HUES64 (cell line): Measurements from ENCODE around the gene STRAP.

Experiments used
- H3K27ac ChIP-seq: 2 replicates; pipeline ENCODE4 v1.7.0; 2013; ENCODE audit warnings: low read depth, low read length, inconsistent platforms
- H3K27me3 ChIP-seq: 2 replicates; pipeline ENCODE4 v1.6.1; 2013; ENCODE audit warnings: mild to moderate bottlenecking, low read length; ENCODE audit not compliant: insufficient read depth
- H3K36me3 ChIP-seq: 2 replicates; pipeline ENCODE4 v1.6.1; 2013; ENCODE audit warnings: mild to moderate bottlenecking, low read length; ENCODE audit not compliant: insufficient read depth
- H3K4me1 ChIP-seq: 2 replicates; pipeline ENCODE4 v1.6.1; 2013; ENCODE audit warnings: mild to moderate bottlenecking, low read length, moderate library complexity; ENCODE audit not compliant: insufficient read depth
- H3K4me3 ChIP-seq: 2 replicates; pipeline ENCODE4 v1.5.1; 2013; ENCODE audit warnings: mild to moderate bottlenecking, low read length, moderate library complexity
- H3K9ac ChIP-seq: 2 replicates; pipeline ENCODE4 v1.6.1; 2013; ENCODE audit warnings: mild to moderate bottlenecking, low read depth, low read length
- H3K9me3 ChIP-seq: 2 replicates; pipeline ENCODE4 v1.6.1; 2013; ENCODE audit warnings: low read depth, low read length; ENCODE audit not compliant: insufficient read depth
- WGBS: fragments of 150-250, 120-280 bp; methylation state at CpG from one replicate; pipeline ENCODE4 v1.1.7; 2013; ENCODE audit warnings: missing lambda C conversion rate; 5-methylcytosine and 5-hydroxymethylcytosine counted together

Gene STRAP

DNA sequence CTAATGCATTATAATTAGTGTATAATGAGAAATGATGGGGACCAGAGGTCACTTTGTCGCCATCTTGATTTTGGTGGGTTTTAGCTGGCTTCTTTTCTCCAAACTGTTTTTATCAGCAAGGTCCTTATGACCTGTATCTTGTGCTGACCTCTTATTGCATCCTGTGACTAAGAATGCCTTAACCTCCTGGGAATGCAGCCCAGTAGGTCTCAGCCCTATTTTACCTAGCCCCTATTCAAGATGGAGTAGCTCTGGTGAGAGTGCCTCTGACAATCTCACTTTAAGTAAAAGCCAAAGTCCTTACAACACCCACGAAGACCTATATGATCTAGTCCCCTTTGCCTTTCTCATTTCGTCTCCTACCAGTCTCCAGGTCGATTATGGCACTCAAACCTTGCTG, 28.3 kb upstream of the STRAP start:
- no peak overlapping the region for H3K27ac ChIP-seq
- no peaks in the 10 kb centered on the region for H3K36me3 ChIP-seq
- peaks cover 18% of the 10 kb centered on the region; the same call in 1 of the 2 replicates for H3K4me1 ChIP-seq
- H3K9ac ChIP-seq, result no peak overlapping the region
- no peaks in the 10 kb centered on the region for H3K27me3 ChIP-seq
- no peak overlapping the region for H3K4me3 ChIP-seq
- 90% methylated on average over 4 of the region's 4 CpGs for WGBS
- no peaks in the 10 kb centered on the region for H3K9me3 ChIP-seq

GRCh38 chr12:15854916-15855315, 27.3 kb upstream of the STRAP start:
- H3K27me3 ChIP-seq, result no peaks in the 10 kb centered on the region
- H3K9me3 ChIP-seq, result no peaks in the 10 kb centered on the region
- H3K4me3 ChIP-seq, result no peak overlapping the region
- WGBS, result 100% methylated on average over 1 of the region's 1 CpG
- H3K27ac ChIP-seq, result no peak overlapping the region
- no peaks in the 10 kb centered on the region for H3K36me3 ChIP-seq
- peaks cover 18% of the 10 kb centered on the region; the same call in 1 of the 2 replicates for H3K4me1 ChIP-seq
- no peak overlapping the region for H3K9ac ChIP-seq

GRCh38 chr12:15855646-15856045, 26.5 kb upstream of the STRAP start:
- Histone ChIP-seq H3K4me1 (peaks cover 18% of the 10 kb centered on the region; the same call in 1 of the 2 replicates), H3K36me3 (no peaks in the 10 kb centered on the region), H3K27ac (no peak overlapping the region), H3K4me3 (no peak overlapping the region), H3K9ac (no peak overlapping the region; the same call in 1 of the 2 replicates), H3K9me3 (no peaks in the 10 kb centered on the region), H3K27me3 (no peaks in the 10 kb centered on the region)
- WGBS, result 88% methylated on average over 1 of the region's 1 CpG

GRCh38 chr12:15856097-15856982, 25.8 kb upstream of the STRAP start:
- no peak overlapping the region for H3K9ac ChIP-seq
- no peaks in the 10 kb centered on the region for H3K27me3 ChIP-seq
- no peak overlapping the region for H3K27ac ChIP-seq
- no peaks in the 10 kb centered on the region for H3K36me3 ChIP-seq
- no peak overlapping the region for H3K4me3 ChIP-seq
- peaks cover 18% of the 10 kb centered on the region; the same call in 1 of the 2 replicates for H3K4me1 ChIP-seq
- no peaks in the 10 kb centered on the region for H3K9me3 ChIP-seq
- 55% methylated on average over 7 of the region's 8 CpGs for WGBS

- H3K27ac ChIP-seq, result no peak overlapping the region
Observed at GRCh38 chr12:15858353-15858752, 23.8 kb upstream of the STRAP start.

GRCh38 chr12:15859116-15859515, 23.1 kb upstream of the STRAP start:
- WGBS, result 86% methylated on average over 4 of the region's 4 CpGs
- H3K27ac ChIP-seq, result no peak overlapping the region

More at GRCh38 chr12:15858353-15858752, 23.8 kb upstream of the STRAP start:
- Histone ChIP-seq H3K36me3 (no peaks in the 10 kb centered on the region), H3K4me3 (no peak overlapping the region), H3K9me3 (no peaks in the 10 kb centered on the region), H3K27me3 (no peaks in the 10 kb centered on the region), H3K9ac (no peak overlapping the region), H3K4me1 (peaks cover 18% of the 10 kb centered on the region; the same call in 1 of the 2 replicates)
- WGBS, result 75% methylated on average over 2 of the region's 2 CpGs

GRCh38 chr12:15861404-15861803, 20.8 kb upstream of the STRAP start:
- Histone ChIP-seq H3K9ac (no peak overlapping the region), H3K36me3 (no peaks in the 10 kb centered on the region), H3K27me3 (no peaks in the 10 kb centered on the region), H3K27ac (no peak overlapping the region), H3K4me1 (no peaks in the 10 kb centered on the region), H3K9me3 (no peaks in the 10 kb centered on the region), H3K4me3 (no peak overlapping the region)
- WGBS, result 92% methylated on average over 1 of the region's 1 CpG

More at GRCh38 chr12:15859116-15859515, 23.1 kb upstream of the STRAP start:
- H3K27me3 ChIP-seq, result no peaks in the 10 kb centered on the region
- H3K36me3 ChIP-seq, result no peaks in the 10 kb centered on the region
- H3K4me3 ChIP-seq, result no peak overlapping the region
- H3K9ac ChIP-seq, result no peak overlapping the region
- H3K9me3 ChIP-seq, result no peaks in the 10 kb centered on the region
- peaks cover 16% of the 10 kb centered on the region; the same call in 1 of the 2 replicates for H3K4me1 ChIP-seq

DNA sequence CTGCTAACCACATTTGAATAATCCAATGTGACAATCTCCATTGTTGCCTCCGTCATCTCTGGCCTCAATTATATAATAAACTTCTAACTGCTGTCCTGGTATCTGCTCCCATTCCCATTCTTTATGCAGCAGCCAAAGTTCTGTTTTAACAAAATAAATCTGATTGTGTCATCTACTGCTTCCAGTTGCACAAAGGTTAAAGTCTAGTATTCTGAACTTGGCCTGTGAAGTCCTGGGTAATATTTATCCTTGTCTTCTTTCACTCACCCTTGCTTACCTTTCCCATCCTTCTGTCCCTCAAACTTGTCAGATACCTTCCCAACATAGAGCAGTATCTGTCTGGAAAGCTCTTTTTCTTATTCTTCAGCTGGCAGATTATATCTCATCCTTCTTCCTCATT, 19.3 kb upstream of the STRAP start:
- 95% methylated on average over 1 of the region's 1 CpG for WGBS

GRCh38 chr12:15863372-15863771, 18.8 kb upstream of the STRAP start:
- Histone ChIP-seq H3K9me3 (no peaks in the 10 kb centered on the region), H3K36me3 (no peaks in the 10 kb centered on the region), H3K4me3 (no peak overlapping the region), H3K27me3 (no peaks in the 10 kb centered on the region), H3K9ac (no peak overlapping the region), H3K27ac (no peak overlapping the region), H3K4me1 (no peaks in the 10 kb centered on the region)
- 50% methylated on average over 9 of the region's 9 CpGs for WGBS

More for the DNA sequence above, 19.3 kb upstream of the STRAP start:
- H3K36me3 ChIP-seq, result no peaks in the 10 kb centered on the region
- H3K27me3 ChIP-seq, result no peaks in the 10 kb centered on the region
- no peaks in the 10 kb centered on the region for H3K9me3 ChIP-seq
- no peak overlapping the region for H3K4me3 ChIP-seq
- no peak overlapping the region for H3K9ac ChIP-seq
- H3K27ac ChIP-seq, result no peak overlapping the region
- H3K4me1 ChIP-seq, result no peaks in the 10 kb centered on the region

- Histone ChIP-seq H3K27ac (no peak overlapping the region), H3K9ac (no peak overlapping the region), H3K27me3 (no peaks in the 10 kb centered on the region), H3K4me1 (no peaks in the 10 kb centered on the region), H3K4me3 (no peak overlapping the region), H3K9me3 (no peaks in the 10 kb centered on the region), H3K36me3 (no peaks in the 10 kb centered on the region)
- WGBS, result 95% methylated on average over 5 of the region's 6 CpGs
Observed at GRCh38 chr12:15863984-15864383, 18.2 kb upstream of the STRAP start.

DNA sequence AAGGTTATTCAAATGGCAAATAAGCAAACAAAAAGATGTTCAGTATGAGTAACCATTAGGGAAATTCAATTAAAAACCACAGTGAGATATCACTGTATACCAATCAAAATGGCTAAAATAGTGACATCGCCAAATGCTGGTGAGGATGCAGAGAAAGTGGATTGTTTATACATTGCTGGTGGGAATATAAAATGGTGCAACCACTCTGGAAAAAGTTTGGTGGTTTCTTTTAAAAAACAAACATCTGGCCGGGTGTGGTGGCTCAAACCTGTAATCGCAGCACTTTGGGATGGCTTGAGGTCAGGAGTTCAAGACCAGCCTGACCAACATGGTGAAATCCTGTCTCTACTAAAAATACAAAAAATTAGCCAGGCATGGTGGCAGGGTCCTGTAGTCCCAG, 14.0 kb upstream of the STRAP start:
- H3K27me3 ChIP-seq, result no peaks in the 10 kb centered on the region
- 95% methylated on average over 3 of the region's 3 CpGs for WGBS
- H3K36me3 ChIP-seq, result no peaks in the 10 kb centered on the region
- H3K9ac ChIP-seq, result no peak overlapping the region
- H3K4me1 ChIP-seq, result no peaks in the 10 kb centered on the region
- no peak overlapping the region for H3K4me3 ChIP-seq
- no peak overlapping the region for H3K27ac ChIP-seq
- no peaks in the 10 kb centered on the region for H3K9me3 ChIP-seq
